Measurements from ENCODE around the gene ATP2B3.

The ATP2B3 gene

GRCh38 chrX:153488231-153488914 lies 29.1 kb upstream of the ATP2B3 start:
- no peak for DNase-seq (ENCODE audit: low spot score)

DNA sequence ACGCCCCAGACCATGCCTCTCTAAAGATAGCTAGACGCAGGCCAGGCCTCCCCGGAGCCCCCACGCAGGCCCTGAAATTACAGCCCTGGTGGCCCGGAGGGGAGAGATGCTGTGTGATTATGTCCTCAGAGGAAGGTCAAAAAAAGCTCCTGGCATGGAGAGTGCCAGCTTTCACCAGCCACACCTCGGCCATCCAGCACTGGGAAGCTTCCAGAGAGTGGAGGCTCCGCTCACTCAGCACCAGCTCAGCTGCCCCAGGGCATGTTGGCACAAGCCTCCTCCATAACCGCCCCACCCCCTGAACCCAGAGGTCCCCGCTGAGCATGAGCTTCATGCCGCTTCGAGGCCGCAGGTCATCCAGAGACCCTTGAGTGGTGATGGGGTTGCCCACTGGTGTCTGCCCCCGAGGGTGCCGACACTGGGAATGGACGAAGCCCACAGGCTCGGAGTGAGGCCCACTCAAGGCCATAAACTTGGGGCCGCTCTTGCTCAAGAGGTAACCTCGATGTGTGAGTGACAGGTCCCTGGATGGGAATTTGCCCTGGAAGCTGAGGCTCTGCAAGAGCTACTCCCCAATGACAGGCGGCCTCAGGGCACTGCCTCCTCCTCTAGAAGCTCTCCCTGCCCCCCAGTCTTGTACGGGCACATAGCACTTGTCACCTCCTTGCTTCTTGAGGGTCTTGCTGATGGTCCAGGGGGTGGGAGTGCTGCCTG lies 27.1 kb upstream of the ATP2B3 start:
- DNase-seq (ENCODE audit: low spot score): no peak

DNA sequence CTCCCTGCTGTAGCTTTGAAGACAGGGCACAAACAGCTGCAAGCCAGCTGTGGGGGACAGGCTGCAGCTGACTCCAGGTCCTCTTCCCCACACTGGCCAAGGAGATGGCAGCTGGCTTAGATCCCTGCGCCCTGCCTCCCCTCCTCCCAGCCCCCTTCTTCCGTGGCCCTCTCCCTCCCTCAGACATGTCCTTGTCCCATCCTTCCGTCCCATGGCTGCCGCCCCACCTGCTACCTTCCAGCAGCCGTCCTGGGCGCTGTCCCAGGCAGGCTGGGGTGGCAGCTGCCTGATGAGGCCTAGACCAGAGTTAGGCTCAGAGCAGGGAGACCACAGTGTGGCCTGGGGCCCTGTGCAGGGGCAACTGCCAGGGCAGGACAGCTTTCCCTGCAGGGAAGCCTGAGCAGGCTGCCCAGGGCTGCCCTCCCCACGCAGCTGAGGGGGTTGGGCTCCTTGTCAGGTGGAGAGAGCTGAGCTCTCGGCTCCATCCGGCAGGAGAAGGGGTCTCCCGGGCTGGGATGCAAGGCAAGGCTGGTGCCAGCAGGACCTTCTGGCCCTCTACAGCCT lies 26.0 kb upstream of the ATP2B3 start:
- DNase-seq (ENCODE audit: low spot score): no peak

DNA sequence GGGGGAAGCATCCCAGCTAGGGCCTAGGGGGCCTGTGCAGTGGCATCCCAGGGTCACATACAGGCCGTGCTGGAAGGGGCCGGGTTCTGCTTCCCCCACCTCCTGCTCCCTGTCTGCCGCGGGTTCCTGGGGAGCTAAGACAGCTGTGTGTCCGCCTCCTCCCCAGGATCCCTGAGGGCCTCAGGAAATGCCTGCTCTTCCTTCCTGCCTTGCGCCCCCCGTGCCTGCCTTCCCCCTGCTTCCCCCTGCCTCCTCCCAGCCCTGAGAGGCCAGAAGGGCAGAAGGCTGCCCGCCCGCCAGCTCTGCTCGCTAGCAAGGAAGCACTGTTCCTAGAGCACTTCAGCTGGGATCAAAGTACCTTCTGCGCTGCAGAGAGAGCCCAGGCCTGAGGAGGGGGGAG lies 25.5 kb upstream of the ATP2B3 start:
- DNase-seq (ENCODE audit: low spot score): no peak

DNA sequence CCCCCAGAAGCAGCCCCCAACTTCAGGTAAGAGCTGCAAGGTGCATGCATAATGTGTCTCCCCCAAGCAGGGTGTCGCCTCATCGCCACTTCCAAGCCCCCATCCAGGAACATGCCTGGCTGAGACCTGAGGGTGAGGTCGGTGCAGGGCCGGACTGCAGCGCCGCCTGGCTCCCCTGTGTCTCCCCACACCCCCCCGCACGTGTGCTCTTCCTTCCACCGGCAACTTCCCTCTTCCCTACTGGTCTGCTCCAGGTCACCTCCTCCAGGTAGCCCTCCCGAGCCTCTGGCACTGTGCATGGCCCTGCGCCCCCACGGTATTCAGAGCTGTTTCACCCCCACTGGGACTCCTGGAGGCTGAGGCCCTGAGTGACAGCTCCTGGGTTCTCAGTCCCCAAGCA lies 24.9 kb upstream of the ATP2B3 start:
- no peak for DNase-seq (ENCODE audit: low spot score)

DNA sequence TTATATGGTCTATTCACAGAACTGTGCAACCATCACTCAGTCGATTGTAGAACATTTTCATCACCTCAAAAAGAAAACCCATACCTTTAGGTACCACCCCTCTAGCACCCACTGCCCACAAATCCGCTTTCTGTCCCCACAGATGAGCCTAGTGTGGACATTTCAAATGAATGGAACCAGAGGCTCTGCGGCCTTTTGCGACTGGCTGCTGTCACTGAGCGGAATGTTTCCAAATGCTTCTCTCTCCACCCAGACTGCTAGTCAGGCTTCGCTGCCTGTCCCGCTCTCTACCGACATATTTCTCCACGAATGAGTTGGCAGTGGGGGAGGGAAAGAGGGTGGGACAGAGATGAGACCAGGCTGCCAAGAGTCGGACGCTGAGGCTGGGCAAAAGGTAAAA lies 24.4 kb upstream of the ATP2B3 start:
- no peak for DNase-seq (ENCODE audit: low spot score)

- no peak for DNase-seq (ENCODE audit: low spot score)
Measured at GRCh38 chrX:153494061-153494460, 23.4 kb upstream of the ATP2B3 start.

DNA sequence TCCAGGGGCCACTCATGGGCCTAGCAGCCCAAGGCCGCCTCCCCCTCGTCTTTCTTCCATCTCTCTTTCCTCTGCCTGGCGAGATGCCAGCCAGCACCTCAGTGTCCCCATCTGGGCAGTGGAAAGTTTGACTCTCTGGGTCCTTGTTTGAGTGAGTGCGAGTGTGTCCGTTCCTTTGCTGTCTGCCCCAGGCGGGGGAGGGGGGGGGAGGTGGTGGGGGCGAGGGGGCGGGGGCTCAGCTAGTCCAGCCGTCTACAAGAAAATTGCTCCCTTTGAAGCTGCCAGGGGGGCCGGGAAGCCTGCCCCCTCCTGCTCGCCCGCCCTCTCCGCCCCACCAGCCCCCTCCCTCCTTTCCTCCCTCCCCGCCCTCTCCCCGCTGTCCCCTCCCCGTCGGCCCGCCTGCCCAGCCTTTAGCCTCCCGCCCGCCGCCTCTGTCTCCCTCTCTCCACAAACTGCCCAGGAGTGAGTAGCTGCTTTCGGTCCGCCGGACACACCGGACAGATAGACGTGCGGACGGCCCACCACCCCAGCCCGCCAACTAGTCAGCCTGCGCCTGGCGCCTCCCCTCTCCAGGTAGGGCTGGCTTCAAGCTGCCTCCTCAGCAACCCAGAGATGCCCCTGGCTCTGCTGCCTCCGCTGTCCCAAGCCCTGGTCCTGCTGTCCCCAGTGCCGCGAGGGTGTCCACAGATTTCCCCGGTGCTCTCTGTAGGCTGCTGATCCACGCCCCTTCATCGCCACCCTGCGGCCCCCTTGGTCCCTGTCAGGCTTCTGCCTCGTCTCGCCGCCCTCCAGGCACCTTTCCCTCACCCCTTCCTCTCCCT lies 22.7 kb upstream of the ATP2B3 start, which contains the start of gene BGN:
Gene BGN (plus strand): TSS at position 440 of the 821 bp plus-strand sequence. CDS start 9,652 bp downstream, outside the sequence.
- DNase-seq (ENCODE audit: low spot score): no peak

GRCh38 chrX:153495362-153495751 lies 22.1 kb upstream of the ATP2B3 start:
- no peak for DNase-seq (ENCODE audit: low spot score)

GRCh38 chrX:153495903-153496589 lies 21.4 kb upstream of the ATP2B3 start:
- no peak for DNase-seq (ENCODE audit: low spot score)

DNA sequence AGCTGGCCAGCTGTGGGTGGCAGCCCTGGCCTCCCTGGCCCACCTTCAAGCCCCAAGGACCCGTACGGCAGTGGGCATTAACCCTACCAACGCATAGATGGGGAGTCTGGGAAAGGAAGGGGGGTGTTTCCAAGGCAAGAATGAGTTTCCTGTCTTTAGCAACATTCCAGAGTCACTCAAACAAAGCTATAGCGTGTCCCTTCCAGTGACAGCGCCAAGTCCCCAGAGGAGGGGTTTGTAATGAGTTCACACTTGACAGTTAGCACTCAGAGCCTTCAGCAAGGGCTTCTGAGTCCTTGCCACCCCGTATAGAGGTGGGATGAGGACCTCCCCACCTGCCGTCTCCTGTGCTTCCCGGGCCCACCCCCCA lies 20.9 kb upstream of the ATP2B3 start:
- DNase-seq (ENCODE audit: low spot score): no peak

GRCh38 chrX:153498453-153498852 lies 19.0 kb upstream of the ATP2B3 start:
- no peak for DNase-seq (ENCODE audit: low spot score)

DNA sequence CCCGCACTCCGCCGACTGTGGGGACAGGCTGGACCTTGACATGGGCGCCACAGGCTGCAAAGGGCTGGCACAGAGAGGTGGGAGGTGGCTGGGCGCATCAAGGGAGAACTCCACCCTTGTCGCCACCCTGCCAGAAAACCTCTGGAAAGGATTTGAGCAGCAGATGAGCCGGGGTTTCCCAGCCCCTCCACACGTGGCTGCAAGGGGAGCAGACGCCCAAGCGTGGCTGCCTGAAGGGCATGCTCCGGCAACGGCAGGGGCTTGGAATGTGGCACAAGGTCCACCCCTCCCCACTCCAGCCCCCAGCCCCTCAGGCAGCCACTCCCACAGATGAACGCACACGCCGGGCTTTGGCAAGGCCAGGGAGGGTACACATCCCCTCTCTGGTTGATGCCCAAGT lies 18.1 kb upstream of the ATP2B3 start:
- no peak for DNase-seq (ENCODE audit: low spot score)

DNA sequence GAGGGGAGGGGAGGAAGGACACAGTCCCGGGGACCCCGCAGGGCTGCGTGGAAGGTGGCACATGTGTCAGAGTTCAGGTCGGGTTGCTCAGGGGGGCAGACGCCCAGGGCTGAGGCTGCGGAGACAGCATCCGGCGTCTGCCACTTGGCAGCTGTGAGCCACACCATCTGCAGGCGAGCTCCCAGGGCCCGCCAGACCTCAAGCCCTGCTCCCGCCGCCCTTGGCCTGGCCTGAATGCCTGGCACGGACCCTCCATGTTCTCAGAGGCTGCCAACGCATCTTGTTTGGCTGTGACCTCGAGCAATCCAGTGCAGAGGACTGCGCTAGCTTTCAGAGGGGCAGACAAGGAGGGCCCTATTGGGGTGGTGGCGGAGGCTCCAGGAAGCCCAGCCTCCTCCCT lies 17.6 kb upstream of the ATP2B3 start:
- DNase-seq (ENCODE audit: low spot score): no peak

- DNase-seq (ENCODE audit: low spot score): no peak
Measured at GRCh38 chrX:153500676-153501280, 16.7 kb upstream of the ATP2B3 start.

- no peak for DNase-seq (ENCODE audit: low spot score)
Measured at GRCh38 chrX:153501530-153501929, 15.9 kb upstream of the ATP2B3 start.

GRCh38 chrX:153502131-153502530 lies 15.3 kb upstream of the ATP2B3 start:
- no peak for DNase-seq (ENCODE audit: low spot score)

DNA sequence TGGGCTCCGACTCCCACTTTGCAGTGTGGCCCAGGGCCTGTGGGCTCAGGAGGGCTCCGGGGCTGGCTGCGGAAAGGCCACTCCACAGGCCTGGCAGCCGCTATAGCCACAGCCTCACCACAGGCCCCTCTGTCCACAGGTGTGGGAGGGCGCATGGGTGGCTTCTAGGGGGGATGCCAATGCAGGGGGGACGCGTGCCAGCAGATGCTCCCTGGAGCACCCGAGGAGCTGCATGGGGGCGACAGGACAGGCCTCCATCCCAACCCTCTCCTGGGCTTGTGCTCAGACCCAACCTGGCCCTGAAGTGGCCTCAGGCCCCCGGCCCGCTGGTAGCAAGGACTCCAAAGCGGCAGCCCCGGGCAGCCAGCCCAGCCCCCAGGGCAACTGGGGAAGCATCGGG lies 14.6 kb upstream of the ATP2B3 start:
- DNase-seq (ENCODE audit: low spot score): no peak

- DNase-seq (ENCODE audit: low spot score): no peak
Measured at GRCh38 chrX:153504445-153505016, 12.9 kb upstream of the ATP2B3 start.

- DNase-seq (ENCODE audit: low spot score): no peak
Measured at GRCh38 chrX:153505361-153505760, 12.1 kb upstream of the ATP2B3 start.

DNA sequence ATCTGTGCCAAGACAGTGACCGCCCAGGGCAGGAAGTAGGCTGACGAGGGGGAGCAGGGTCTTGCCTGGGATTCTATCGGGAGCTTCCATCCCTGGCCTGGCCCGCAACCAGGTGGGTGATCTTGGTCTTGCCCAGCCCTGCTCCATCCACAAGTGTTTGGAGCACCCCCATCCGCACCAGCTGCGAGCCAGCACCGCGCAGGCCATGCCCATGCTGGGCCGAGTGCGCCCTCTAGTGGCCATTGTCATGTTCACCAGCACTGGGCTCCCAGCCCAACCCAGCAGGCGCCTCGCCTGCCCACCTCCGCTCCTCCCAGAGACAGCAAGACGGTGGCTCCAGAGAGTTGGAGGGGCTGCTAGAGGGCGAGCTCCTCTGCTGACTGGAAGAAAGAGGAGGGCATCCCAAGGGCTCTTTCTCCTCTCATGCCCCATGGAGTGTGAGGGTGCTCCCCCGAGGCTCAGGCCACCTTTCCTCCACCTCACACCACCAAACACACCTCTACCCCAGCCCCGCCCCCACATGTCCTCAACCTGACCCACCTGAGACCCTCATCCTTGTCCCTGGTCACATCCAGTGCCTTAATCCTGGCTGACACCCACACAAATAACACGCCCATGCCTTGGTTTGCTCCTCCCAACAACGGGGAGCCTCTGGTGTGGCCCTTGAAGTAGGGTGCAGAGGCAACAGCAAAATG lies 9.8 kb upstream of the ATP2B3 start:
- DNase-seq (ENCODE audit: low spot score): peak; percentile 70

Measured in hematopoietic multipotent progenitor cell treated with erythropoietin and hydrocortisone succinate and interleukin-3 and kit ligand, for 15 days (in vitro differentiated cells).